HG03135 (cell line): ENCODE results near the gene TOX3.

ENCODE experiments used
- ATAC-seq: cut with Tn5 transposase; IDR thresholded peaks from one replicate; pipeline ENCODE4 v1.9.1; 2021; ENCODE audit warnings: mild to moderate bottlenecking, moderate library complexity; ENCODE audit not compliant: unreplicated experiment

The TOX3 gene

GRCh38 chr16:52460639-52461178 is 86.2 kb downstream of the TOX3 start:
- no peak for ATAC-seq

DNA sequence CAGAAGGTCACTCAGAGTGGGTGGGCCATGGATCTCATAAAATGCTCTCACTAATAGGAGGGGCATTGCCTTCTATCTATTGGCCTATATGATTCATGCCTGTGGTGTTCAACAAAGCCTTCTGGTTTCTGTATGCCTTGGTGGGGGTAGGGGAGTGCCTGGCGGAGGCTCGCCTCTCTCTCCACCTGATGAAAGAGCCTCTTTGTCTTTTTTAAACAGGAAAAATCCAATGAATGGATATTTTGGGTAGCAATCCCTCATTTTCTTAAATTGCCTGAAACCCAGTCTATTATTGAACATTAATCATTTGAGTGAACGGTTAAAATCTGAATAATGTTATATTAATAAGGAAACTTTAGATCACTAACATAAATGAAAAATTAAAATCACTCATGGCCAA is 90.6 kb downstream of the TOX3 start:
- no peak for ATAC-seq

- ATAC-seq = no peak
Observed at GRCh38 chr16:52455549-52456277, 91.2 kb downstream of the TOX3 start.

DNA sequence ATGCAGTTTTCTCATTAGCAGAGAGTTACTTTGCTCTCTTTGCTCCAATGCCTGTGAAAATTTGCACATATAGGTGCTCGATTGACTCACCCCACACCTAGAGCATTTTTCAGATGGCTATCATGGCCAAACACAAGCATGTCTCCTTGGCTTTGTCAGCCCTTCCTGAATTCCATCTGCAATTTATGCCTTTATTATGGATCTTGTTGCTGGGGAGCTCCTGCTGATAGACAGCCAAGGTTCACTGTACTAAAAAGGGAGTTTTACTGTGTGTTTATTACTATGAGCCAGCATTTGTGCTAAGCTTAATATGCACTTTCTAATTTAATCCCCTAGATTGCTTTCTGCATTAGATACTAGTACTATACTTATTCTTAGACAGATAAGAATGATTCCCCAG is 93.3 kb downstream of the TOX3 start:
- no peak for ATAC-seq

DNA sequence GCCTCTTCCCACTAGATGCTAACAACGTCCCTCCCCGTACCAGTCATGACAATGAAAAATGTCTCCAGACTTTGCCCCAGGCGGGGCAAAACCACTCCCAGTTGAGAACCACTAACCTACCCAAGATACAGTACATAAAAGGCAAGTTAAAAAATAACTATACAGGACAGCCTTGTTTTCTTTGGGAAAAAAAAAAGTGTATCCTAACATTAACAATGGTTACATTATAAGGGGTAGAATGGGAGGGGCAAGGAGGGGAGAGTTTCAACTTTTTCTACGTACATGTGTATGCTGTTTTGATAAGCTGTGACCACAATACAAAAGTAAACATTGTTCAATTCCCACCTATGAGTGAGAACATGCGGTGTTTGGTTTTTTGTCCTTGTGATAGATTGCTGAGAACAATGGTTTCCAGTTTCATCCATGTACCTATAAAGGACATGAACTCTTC is 94.9 kb downstream of the TOX3 start:
- no peak for ATAC-seq

DNA sequence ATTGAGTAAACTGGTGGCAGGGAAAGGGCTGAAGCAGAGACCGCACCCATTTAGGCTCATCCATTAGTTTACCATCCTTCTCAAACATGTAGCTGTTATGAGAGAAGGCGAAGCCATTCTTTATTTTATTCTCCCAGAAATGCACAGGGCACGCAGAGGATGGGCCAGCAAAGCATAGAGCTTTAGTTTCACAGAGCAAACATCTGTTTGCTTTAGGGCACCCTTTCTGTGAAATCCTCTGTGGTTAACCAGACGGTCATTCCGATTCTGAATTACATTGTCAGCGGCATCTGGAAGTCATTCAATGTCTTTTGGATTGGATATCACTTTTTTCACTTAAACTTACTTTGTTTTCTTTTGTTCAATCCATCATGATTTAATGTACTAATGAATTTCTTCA is 96.0 kb downstream of the TOX3 start:
- ATAC-seq = no peak

GRCh38 chr16:52450241-52450640 is 96.7 kb downstream of the TOX3 start:
- ATAC-seq = no peak

DNA sequence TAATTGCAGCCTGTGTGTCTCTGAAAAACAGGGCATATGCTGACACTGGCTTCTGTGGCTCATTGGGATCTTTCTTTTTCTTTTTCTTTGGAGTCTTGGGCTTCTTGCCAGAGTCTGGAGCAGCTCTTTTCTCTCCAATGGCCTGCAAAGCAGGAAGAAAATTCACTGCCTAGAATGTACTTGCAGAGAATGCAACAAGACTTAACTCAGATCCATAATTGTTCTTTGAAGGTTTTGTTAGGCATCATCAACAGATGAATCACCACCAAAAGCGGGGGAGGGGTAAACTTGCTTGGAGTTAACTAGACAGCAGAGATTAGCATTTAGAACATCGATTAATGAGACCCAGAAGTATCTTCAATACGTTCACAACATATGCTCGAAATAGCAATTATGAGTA is 100.9 kb downstream of the TOX3 start:
- no peak for ATAC-seq

DNA sequence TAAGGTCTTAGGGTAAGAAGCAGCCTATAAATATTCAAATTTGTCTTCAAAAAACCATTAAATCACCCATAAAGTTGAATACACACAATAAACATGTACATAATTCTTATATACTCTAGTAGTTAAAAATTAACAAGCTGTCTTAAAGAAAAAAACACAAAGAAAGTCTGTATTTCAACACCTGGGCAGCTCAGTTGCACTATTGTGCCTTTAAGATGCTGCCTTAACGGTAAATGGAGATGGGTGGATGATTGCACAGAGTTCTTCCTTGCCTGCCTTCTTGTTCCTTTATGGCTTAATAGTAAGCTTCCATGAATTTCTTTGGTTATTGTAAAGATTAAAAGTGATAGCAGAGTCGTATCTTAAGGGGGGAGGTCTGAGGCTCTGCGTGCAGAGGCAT is 105.1 kb downstream of the TOX3 start:
- no peak for ATAC-seq

GRCh38 chr16:52440248-52440647 is 106.7 kb downstream of the TOX3 start:
- ATAC-seq = no peak

GRCh38 chr16:52439750-52440149 is 107.2 kb downstream of the TOX3 start:
- no peak for ATAC-seq

DNA sequence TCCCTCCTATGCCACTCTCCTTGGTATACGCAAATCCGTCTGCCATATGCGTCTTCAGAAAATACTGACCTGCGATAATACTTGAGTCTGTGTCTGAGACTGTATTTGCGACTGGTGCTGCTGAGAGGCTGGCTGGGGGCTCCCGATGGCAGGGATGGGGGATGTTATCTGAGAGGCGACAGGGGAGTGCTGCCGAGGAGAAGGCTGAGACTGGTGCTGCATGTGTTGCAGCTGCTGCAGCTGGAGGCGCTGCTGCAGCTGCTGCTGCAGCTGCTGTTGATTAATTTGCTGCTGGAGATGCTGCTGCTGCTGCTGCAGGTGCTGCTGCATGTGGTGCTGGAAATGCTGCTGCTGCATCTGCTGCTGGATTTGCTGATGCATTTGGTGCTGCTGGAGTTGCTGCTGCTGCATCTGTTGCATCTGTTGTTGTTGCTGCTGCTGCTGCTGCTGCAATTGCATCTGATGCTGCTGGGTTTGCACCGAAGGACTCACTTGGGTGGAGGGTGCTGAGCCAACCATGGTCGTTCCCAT is 107.7 kb downstream of the TOX3 start:
- ATAC-seq = no peak

DNA sequence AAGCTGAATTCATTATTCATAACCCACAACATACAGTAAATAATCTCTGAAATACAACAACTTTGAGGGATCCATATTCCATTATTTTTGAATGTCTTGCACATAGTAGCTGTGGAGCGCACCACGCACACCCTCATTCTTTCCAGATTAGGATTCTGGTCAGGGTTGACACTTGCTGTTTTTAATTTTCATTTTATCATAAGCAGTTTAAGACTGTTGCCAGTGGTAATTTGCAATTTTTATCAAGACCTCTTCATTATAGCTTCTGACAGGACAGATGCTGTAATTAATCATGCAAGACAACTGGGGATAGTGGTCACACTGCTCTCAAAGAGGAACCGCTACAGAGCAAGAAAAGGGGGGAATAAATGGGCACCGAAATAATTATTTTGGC is 109.7 kb downstream of the TOX3 start:
- ATAC-seq = no peak

GRCh38 chr16:52436339-52437276 is 110.3 kb downstream of the TOX3 start:
- no peak for ATAC-seq

DNA sequence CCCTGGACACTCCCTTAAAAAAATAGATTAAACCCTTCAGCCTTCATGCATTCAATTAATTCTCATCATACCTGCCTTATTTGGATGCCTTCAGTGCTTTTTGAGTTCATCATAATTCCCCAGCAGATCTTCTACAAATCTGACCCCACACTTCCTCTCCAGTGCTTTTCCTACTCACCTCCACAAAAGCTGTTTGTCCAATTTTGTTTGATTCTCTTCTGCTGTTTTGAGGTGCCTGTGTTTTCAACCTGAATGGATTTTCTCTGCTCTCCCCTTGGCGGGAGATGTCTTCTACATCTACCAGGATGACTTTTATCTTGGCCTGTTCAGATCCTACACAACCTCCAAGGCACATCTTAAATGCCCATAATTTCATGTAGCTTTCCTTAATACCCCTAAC is 112.7 kb downstream of the TOX3 start:
- ATAC-seq = no peak

- ATAC-seq = no peak
Observed at GRCh38 chr16:52433643-52434042, 113.3 kb downstream of the TOX3 start.

- no peak for ATAC-seq
Observed at GRCh38 chr16:52424591-52424990, 122.4 kb downstream of the TOX3 start.

DNA sequence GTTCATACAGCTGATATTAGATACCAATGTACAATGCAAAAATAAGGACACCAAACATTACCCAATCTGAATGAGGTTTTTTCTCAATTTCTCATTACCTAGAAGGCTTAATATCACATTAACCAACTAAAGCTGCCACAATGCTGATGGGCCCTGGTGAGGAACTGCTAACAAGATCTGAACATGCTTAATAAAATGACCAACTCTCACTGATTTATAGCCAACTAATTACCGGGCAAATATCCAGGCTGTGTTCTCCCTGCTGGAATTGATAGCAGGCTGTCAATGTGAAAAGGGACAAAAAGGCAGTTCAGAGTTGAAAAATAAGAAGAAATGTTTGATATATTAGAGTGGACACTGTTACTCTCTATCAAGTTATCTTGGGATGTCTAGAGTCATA is 124.6 kb downstream of the TOX3 start:
- ATAC-seq = no peak

- no peak for ATAC-seq
Observed at GRCh38 chr16:52418201-52418600, 128.7 kb downstream of the TOX3 start.

DNA sequence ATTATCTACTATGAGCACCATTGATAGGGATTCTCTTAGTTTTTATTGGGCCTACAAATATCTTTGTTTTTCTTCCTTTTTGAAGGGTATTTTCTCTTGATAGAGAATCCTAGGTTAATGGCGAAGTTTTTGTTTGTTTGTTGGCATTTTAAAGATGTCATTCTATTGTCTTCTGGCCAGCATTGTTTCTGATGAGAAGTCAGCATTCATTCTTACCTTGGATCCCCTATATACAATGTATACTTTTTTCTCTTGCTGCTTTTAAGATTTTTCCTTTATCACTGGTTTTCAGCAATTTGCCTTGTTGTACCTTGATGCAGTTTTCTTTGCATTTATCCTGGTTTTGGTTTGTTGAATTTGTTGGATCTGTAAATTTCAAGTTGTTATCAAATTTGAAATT is 130.1 kb downstream of the TOX3 start:
- no peak for ATAC-seq

DNA sequence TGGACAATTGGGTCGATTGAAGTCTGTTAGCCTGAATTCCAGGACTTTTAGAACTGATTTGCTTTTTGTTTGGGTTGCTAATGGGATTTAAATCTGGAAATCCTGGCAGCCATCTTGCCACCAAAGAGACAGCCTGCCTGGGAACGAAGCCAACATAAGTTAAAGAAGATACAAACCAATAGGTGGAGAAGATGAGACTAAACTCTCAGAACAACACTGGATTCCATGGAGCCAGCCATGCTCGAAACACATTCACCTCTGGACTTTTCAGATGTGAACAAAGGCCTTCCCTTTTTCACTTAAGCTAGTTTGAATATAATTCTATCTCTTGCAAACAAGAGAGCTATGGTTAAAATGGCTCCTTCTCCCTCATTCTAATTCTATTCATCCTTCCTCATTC is 135.9 kb downstream of the TOX3 start:
- no peak for ATAC-seq
